Epithelial cell of prostate (primary cell): ENCODE data around the gene RNF141.
A peak's percentile ranks its signal among the peaks of the same experiment; 100 is the strongest.

Experiments
- DNase-seq: peaks from one replicate; pipeline ENCODE4 v3.0.0-alpha.2; 2011; ENCODE audit warnings: low read depth, low spot score
- H3K27ac ChIP-seq: fragments of 450-650 bp; 2 replicates; pipeline ENCODE4 v1.5.1; 2017; ENCODE audit warnings: mild to moderate bottlenecking

RNF141 gene

GRCh38 chr11:10486161-10486840, 54.7 kb downstream of the RNF141 start:
- no peak for DNase-seq
- peak overlapping the region; percentile 98 for H3K27ac ChIP-seq

- DNase-seq, result no peak
- peak overlapping the region; percentile 98 for H3K27ac ChIP-seq
Observed at GRCh38 chr11:10485646-10486045, 55.3 kb downstream of the RNF141 start.

- DNase-seq, result no peak
- H3K27ac ChIP-seq, result no peak overlapping the region
Observed at GRCh38 chr11:10484461-10485180, 56.4 kb downstream of the RNF141 start.

- DNase-seq, result no peak
- no peak overlapping the region for H3K27ac ChIP-seq
Observed at GRCh38 chr11:10483584-10483983, 57.4 kb downstream of the RNF141 start.

- no peak overlapping the region for H3K27ac ChIP-seq
- DNase-seq, result no peak
Observed at GRCh38 chr11:10483174-10483573, 57.8 kb downstream of the RNF141 start.

- no peak for DNase-seq
- no peak overlapping the region for H3K27ac ChIP-seq
Observed at GRCh38 chr11:10481560-10482349, 59.2 kb downstream of the RNF141 start.

GRCh38 chr11:10480760-10481159, 60.2 kb downstream of the RNF141 start:
- no peak overlapping the region for H3K27ac ChIP-seq
- DNase-seq, result no peak

- no peak overlapping the region for H3K27ac ChIP-seq
- DNase-seq, result no peak
Observed at GRCh38 chr11:10480026-10480425, 61.0 kb downstream of the RNF141 start.

GRCh38 chr11:10478574-10479550, 62.1 kb downstream of the RNF141 start:
- DNase-seq, result no peak
- no peak overlapping the region for H3K27ac ChIP-seq

GRCh38 chr11:10478066-10478465, 62.9 kb downstream of the RNF141 start:
- no peak overlapping the region for H3K27ac ChIP-seq
- no peak for DNase-seq

GRCh38 chr11:10477690-10478046, 63.3 kb downstream of the RNF141 start:
- DNase-seq, result no peak
- no peak overlapping the region for H3K27ac ChIP-seq

- no peak for DNase-seq
- peak overlapping the region; percentile 55 for H3K27ac ChIP-seq
Observed at GRCh38 chr11:10476927-10477689, 63.9 kb downstream of the RNF141 start.

- no peak for DNase-seq
- peak overlapping the region; percentile 55 for H3K27ac ChIP-seq
Observed at GRCh38 chr11:10476342-10476741, 64.6 kb downstream of the RNF141 start.

GRCh38 chr11:10474551-10474950, 66.4 kb downstream of the RNF141 start:
- DNase-seq, result no peak
- H3K27ac ChIP-seq, result no peak overlapping the region

GRCh38 chr11:10473371-10473770, 67.6 kb downstream of the RNF141 start:
- no peak overlapping the region for H3K27ac ChIP-seq
- DNase-seq, result no peak

- no peak overlapping the region for H3K27ac ChIP-seq
- no peak for DNase-seq
Observed at GRCh38 chr11:10462746-10463300, 78.2 kb downstream of the RNF141 start.
